CD14-positive monocyte (primary cell): ENCODE results near the gene ASTN2. TPM values are rescaled to one million over a fixed set of nuclear protein-coding genes. Genes with fewer than 3 reads are reported as not detected.

Experiments used
- DNase-seq, 3 donors: peaks; one replicate each; pipeline ENCODE4 v3.0.0-alpha.2; 2011 to 2022
- H2AFZ ChIP-seq: 2 replicates; pipeline ENCODE4 v1.6.0; 2012; ENCODE audit warnings: mild to moderate bottlenecking, low read depth, low read length, inconsistent platforms; ENCODE audit not compliant: insufficient read depth, poor library complexity, severe bottlenecking
- H3K27ac ChIP-seq, 2 donors: 1 replicate in 1 of 2; 2 replicates in 1 of 2; pipeline ENCODE4 v1.5.1; 2012 to 2013; ENCODE audit warnings: low read length in 2 of 2, control low read depth in 1 of 2, inconsistent platforms in 1 of 2, low read depth in 1 of 2, mild to moderate bottlenecking in 1 of 2
- H3K27me3 ChIP-seq, 2 donors: one replicate each; pipeline versions ENCODE4 v1.6.0 to v1.6.1; 2011 to 2013; ENCODE audit warnings: low read length in 2 of 2; ENCODE audit not compliant: control insufficient read depth in 2 of 2, insufficient read depth in 2 of 2
- H3K36me3 ChIP-seq, 2 donors: replicated peaks in 1 of 2; 1 replicate in 1 of 2; 2 replicates in 1 of 2; pipeline versions ENCODE4 v1.5.1 to v1.6.1; 2012 to 2013; ENCODE audit warnings: low read length in 2 of 2, control low read depth in 1 of 2, inconsistent platforms in 1 of 2, mild to moderate bottlenecking in 1 of 2; ENCODE audit not compliant: insufficient read depth in 2 of 2, control insufficient read depth in 1 of 2
- H3K4me1 ChIP-seq, 2 donors: 1 replicate in 1 of 2; 2 replicates in 1 of 2; pipeline versions ENCODE4 v1.5.1 to v1.6.1; 2012 to 2013; ENCODE audit warnings: low read length in 2 of 2, control low read depth in 1 of 2, inconsistent platforms in 1 of 2, mild to moderate bottlenecking in 1 of 2, moderate library complexity in 1 of 2; ENCODE audit not compliant: insufficient read depth in 2 of 2, control insufficient read depth in 1 of 2
- H3K4me2 ChIP-seq: replicated peaks from 2 replicates; pipeline ENCODE3; 2012; ENCODE audit warnings: low read length, moderate library complexity, mild to moderate bottlenecking; ENCODE audit not compliant: poor library complexity, severe bottlenecking; ENCODE audit errors: extremely low read depth
- H3K4me3 ChIP-seq, 3 experiments: fragments of 200-600 bp in 1 of 3; sonication (generic) in 1 of 3; replicated peaks in 1 of 3; 1 replicate in 2 of 3; 2 replicates in 1 of 3; pipeline ENCODE4 v1.5.1; 2011 to 2013; ENCODE audit warnings: low read length in 3 of 3, mild to moderate bottlenecking in 3 of 3, control low read depth in 2 of 3, low read depth in 2 of 3, inconsistent platforms in 1 of 3, moderate library complexity in 1 of 3
- H3K79me2 ChIP-seq: 2 replicates; pipeline ENCODE4 v1.6.0; 2012; ENCODE audit warnings: mild to moderate bottlenecking, control low read depth, inconsistent platforms, low read length, moderate library complexity; ENCODE audit not compliant: insufficient read depth
- H3K9ac ChIP-seq: 2 replicates; pipeline ENCODE4 v1.6.0; 2017; ENCODE audit warnings: low read length, mild to moderate bottlenecking; ENCODE audit not compliant: insufficient read depth, poor library complexity, severe bottlenecking
- H3K9me3 ChIP-seq, 2 donors: replicated peaks in 1 of 2; 1 replicate in 1 of 2; 2 replicates in 1 of 2; pipeline versions ENCODE4 v1.5.1 to v1.6.1; 2012 to 2013; ENCODE audit warnings: low read length in 2 of 2, control low read depth in 1 of 2; ENCODE audit not compliant: control insufficient read depth in 1 of 2, insufficient read depth in 1 of 2
- H4K20me1 ChIP-seq: 2 replicates; pipeline ENCODE4 v1.6.0; 2012; ENCODE audit warnings: mild to moderate bottlenecking, low read length, control low read depth, moderate library complexity; ENCODE audit not compliant: insufficient read depth
- H3K27ac Mint-ChIP-seq, 7 donors: one replicate each; pipeline ENCODE4 v1.8.0; 2020; ENCODE audit warnings: mild to moderate bottlenecking in 7 of 7, mixed read lengths in 7 of 7, moderate library complexity in 6 of 7, inconsistent platforms in 2 of 7
- H3K27me3 Mint-ChIP-seq, 3 donors: one replicate each; pipeline ENCODE4 v1.8.0; 2021 to 2022; ENCODE audit warnings: low read depth in 3 of 3, mild to moderate bottlenecking in 3 of 3, mixed read lengths in 3 of 3, moderate library complexity in 3 of 3, inconsistent platforms in 1 of 3
- H3K36me3 Mint-ChIP-seq, 2 donors: one replicate each; pipeline ENCODE4 v1.8.0; 2020; ENCODE audit warnings: mixed read lengths in 2 of 2, inconsistent platforms in 1 of 2, mild to moderate bottlenecking in 1 of 2
- H3K4me1 Mint-ChIP-seq: one replicate; pipeline ENCODE4 v1.8.0; 2020; ENCODE audit warnings: mild to moderate bottlenecking, mixed read lengths
- H3K4me3 Mint-ChIP-seq, 2 donors: one replicate each; pipeline ENCODE4 v1.8.0; 2020; ENCODE audit warnings: mild to moderate bottlenecking in 2 of 2, mixed read lengths in 2 of 2, moderate library complexity in 1 of 2
- H3K9me3 Mint-ChIP-seq, 7 donors: one replicate each; pipeline ENCODE4 v1.8.0; 2020 to 2022; ENCODE audit warnings: mixed read lengths in 7 of 7, mild to moderate bottlenecking in 6 of 7, moderate library complexity in 6 of 7, inconsistent platforms in 2 of 7
- WGBS: methylation state at CpG from one replicate; pipeline ENCODE4 v1.1.5; 2013; ENCODE audit warnings: missing lambda C conversion rate; ENCODE audit not compliant: insufficient coverage; 5-methylcytosine and 5-hydroxymethylcytosine counted together
- intact Hi-C, 2 donors: fragments of 100-400 bp; cut with micrococcal nuclease; formaldehyde crosslinking; loops; one replicate each; pipeline versions ENCODE4 v1.15.0 to v1.15.1; 2023
- polyA plus RNA-seq, 3 donors: library from polyadenylated mRNA; depleted of rRNA in 1 of 3; unstranded in 2 of 3; stranded (reverse) in 1 of 3; fragments of 300-500 nt in 2 of 3; fragments of >200 nt in 1 of 3; fragmentation: Illumina TruSeq in 2 of 3; gene quantifications; 1 replicate in 2 of 3; 2 replicates in 1 of 3; pipeline ENCODE4 v1.2.3, GENCODE V29; 2012 to 2021
- TF ChIP-seq, protein P1 (sequence below): fragments of 200-600 bp; IDR thresholded peaks from one replicate; pipeline ENCODE4 v1.8.0; 2022; ENCODE audit warnings: antibody characterized with exemption, mild to moderate bottlenecking

Gene ASTN2
- polyA plus RNA-seq, 3 donors, result not detected

DNA sequence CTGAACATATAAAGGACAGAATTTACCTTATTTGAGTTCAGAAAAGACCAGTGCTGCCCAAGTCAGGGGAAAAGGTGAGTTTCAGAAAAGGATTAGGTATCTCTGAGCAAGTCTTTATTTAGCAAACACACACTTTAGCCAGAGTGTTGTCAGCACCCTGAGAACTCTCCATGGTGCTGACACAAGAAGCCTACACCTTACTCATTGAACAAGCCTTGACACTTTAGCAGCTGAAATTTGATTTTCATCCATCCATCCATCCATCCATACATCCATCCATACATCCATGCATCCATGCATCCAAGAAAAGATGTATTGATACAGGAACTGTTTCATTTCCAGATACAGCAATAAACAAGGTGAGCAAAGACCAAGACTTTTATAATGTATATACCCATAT, 416.6 kb downstream of the ASTN2 start:
- Histone ChIP-seq H3K4me1 (no peaks in the 10 kb centered on the region), H3K27ac (no peak overlapping the region), H2AFZ (no peak overlapping the region), H3K9ac (no peak overlapping the region), H3K4me2 (no peak overlapping the region), H4K20me1 (no peaks in the 10 kb centered on the region), H3K79me2 (no peaks in the 10 kb centered on the region), H3K36me3 (no peaks in the 10 kb centered on the region), H3K9me3 (no peaks in the 10 kb centered on the region), H3K27me3 (no peaks in the 10 kb centered on the region), H3K4me3 (no peak overlapping the region)
- DNase-seq, result no peak
- TF ChIP-seq, protein P1, sequence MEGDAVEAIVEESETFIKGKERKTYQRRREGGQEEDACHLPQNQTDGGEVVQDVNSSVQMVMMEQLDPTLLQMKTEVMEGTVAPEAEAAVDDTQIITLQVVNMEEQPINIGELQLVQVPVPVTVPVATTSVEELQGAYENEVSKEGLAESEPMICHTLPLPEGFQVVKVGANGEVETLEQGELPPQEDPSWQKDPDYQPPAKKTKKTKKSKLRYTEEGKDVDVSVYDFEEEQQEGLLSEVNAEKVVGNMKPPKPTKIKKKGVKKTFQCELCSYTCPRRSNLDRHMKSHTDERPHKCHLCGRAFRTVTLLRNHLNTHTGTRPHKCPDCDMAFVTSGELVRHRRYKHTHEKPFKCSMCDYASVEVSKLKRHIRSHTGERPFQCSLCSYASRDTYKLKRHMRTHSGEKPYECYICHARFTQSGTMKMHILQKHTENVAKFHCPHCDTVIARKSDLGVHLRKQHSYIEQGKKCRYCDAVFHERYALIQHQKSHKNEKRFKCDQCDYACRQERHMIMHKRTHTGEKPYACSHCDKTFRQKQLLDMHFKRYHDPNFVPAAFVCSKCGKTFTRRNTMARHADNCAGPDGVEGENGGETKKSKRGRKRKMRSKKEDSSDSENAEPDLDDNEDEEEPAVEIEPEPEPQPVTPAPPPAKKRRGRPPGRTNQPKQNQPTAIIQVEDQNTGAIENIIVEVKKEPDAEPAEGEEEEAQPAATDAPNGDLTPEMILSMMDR, result no peak
- H3K4me3 Mint-ChIP-seq, result no peak overlapping the region
- peaks cover 0 to 6% (median 3%) of the 10 kb centered on the region in 3 donors for H3K27me3 Mint-ChIP-seq
- peaks cover 0 to 2% (median 0%) of the 10 kb centered on the region in 7 donors for H3K9me3 Mint-ChIP-seq
- intact Hi-C loops, result no loop called here
- H3K27ac Mint-ChIP-seq, result no peak overlapping the region
- H3K4me1 Mint-ChIP-seq, result no peaks in the 10 kb centered on the region
- H3K36me3 Mint-ChIP-seq, result no peaks in the 10 kb centered on the region

DNA sequence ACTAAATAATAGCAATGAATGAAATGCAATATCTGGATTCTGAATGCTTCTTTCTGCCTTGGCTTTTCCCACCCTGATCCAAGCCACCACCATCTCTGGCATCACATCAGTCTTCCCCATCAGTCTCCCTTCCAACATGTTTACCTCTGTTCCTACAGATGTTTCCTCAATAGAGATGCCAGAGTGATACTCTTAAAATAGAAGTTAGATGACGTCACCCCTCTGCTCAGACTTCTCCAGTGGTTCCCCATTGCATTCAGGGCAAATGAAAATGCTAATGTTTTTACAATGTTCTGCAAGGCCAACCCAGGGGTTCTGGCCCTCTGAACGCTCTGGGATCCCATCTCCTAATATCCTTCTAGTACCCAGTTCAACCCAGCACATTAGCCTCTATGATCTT, 422.0 kb downstream of the ASTN2 start:
- Histone ChIP-seq H3K4me1 (peaks cover 2 to 22% of the 10 kb centered on the region in 2 donors), H3K4me3 (no peak overlapping the region), H3K9ac (no peak overlapping the region), H3K79me2 (no peaks in the 10 kb centered on the region), H3K9me3 (no peaks in the 10 kb centered on the region), H3K36me3 (no peaks in the 10 kb centered on the region), H3K4me2 (no peak overlapping the region), H3K27me3 (no peaks in the 10 kb centered on the region), H4K20me1 (no peaks in the 10 kb centered on the region), H3K27ac (no peak overlapping the region), H2AFZ (no peak overlapping the region)
- Mint-ChIP-seq H3K27me3 (peaks cover 0 to 3% (median 0%) of the 10 kb centered on the region in 3 donors), H3K27ac (peak overlapping the region in 1 of 7 donors; percentile 63), H3K9me3 (peaks cover 0 to 5% (median 1%) of the 10 kb centered on the region in 7 donors), H3K36me3 (no peaks in the 10 kb centered on the region), H3K4me3 (no peak overlapping the region), H3K4me1 (peaks cover 34% of the 10 kb centered on the region)
- DNase-seq, result peak in 2 of 3 donors; percentile 24 to 27
- WGBS, result 0% methylated on average over 1 of the region's 2 CpGs
- TF ChIP-seq, protein P1, result no peak
- intact Hi-C loops, result no loop called here
